Heart left ventricle (tissue), 16 donors: ENCODE results near the gene PIMREG. TPM values are rescaled to one million over a fixed set of nuclear protein-coding genes. Genes with fewer than 3 reads are reported as not detected.

Experiments used
- ATAC-seq, 4 donors: fragments of 200-7000 bp; cut with Tn5 transposase; one replicate each; pipeline ENCODE4 v1.9.1; 2020 to 2022; ENCODE audit warnings: moderate library complexity in 4 of 4, mild to moderate bottlenecking in 3 of 4, moderate number of reproducible peaks in 1 of 4
- DNase-seq, 5 donors: peaks; one replicate each; pipeline ENCODE4 v3.0.0-alpha.2; 2020
- H3K27ac ChIP-seq, 12 donors: fragments of 200-600 bp; sonication (generic) in 4 of 12; one replicate each; pipeline versions ENCODE4 v1.5.0 to v1.8.0; 2016 to 2022; ENCODE audit warnings: mild to moderate bottlenecking in 2 of 12
- H3K27me3 ChIP-seq, 9 donors: fragments of 200-600 bp; sonication (generic) in 2 of 9; one replicate each; pipeline versions ENCODE4 v1.5.1 to v1.8.0; 2016 to 2022; ENCODE audit warnings: mild to moderate bottlenecking in 3 of 9
- H3K36me3 ChIP-seq, 9 donors: fragments of 200-600 bp; sonication (generic) in 2 of 9; one replicate each; pipeline versions ENCODE4 v1.5.0 to v1.8.0; 2018 to 2022; ENCODE audit warnings: mild to moderate bottlenecking in 2 of 9
- H3K4me1 ChIP-seq, 12 donors: fragments of 200-600 bp; sonication (generic) in 4 of 12; one replicate each; pipeline versions ENCODE4 v1.5.0 to v1.8.0; 2016 to 2022; ENCODE audit warnings: mild to moderate bottlenecking in 3 of 12
- H3K4me3 ChIP-seq, 12 donors: fragments of 200-600 bp; sonication (generic) in 4 of 12; one replicate each; pipeline versions ENCODE4 v1.5.0 to v1.8.0; 2017 to 2022; ENCODE audit warnings: mild to moderate bottlenecking in 9 of 12, moderate library complexity in 4 of 12
- H3K9me3 ChIP-seq, 12 donors: fragments of 200-600 bp; sonication (generic) in 4 of 12; one replicate each; pipeline versions ENCODE4 v1.5.0 to v1.8.0; 2016 to 2022; ENCODE audit warnings: mild to moderate bottlenecking in 1 of 12
- CTCF ChIP-seq, 12 donors: fragments of 200-600 bp; sonication (generic) in 4 of 12; IDR thresholded peaks; one replicate each; pipeline versions ENCODE4 v1.5.0 to v1.8.0; 2018 to 2022; ENCODE audit warnings: antibody characterized with exemption in 12 of 12, mild to moderate bottlenecking in 5 of 12
- POLR2A ChIP-seq, 2 donors: fragments of 450-650 bp; IDR thresholded peaks; one replicate each; pipeline ENCODE4 v1.6.1; 2017; ENCODE audit warnings: antibody characterized with exemption in 2 of 2, mild to moderate bottlenecking in 2 of 2, moderate library complexity in 2 of 2
- WGBS, 4 donors: extraction: QIAGEN DNeasy Blood & Tissue Kit in 2 of 4; methylation state at CpG; one replicate each; pipeline versions ENCODE4 v1.1.5 to v1.1.7; 2013 to 2018; 5-methylcytosine and 5-hydroxymethylcytosine counted together
- intact Hi-C, 10 donors: fragments of 100-400 bp; cut with DNase I; formaldehyde crosslinking; loops; one replicate each; pipeline versions ENCODE4 v1.11.1 to v1.14.2; 2022
- polyA plus RNA-seq, 2 donors: library from polyadenylated mRNA; stranded (reverse); fragments of 200-250 nt; gene quantifications; one replicate each; pipeline ENCODE4 v1.2.3, GENCODE V29; 2013
- total RNA-seq, 9 donors: library from RNA; depleted of rRNA in 2 of 9; stranded (reverse); fragments of >200 nt in 2 of 9; fragmentation: NEBNext Ultra II Directional in 3 of 9; extraction: Animal tissue kit (Norgen Biotek cat#: 25700) in 3 of 9; gene quantifications; one replicate each; pipeline versions ENCODE4 v1.1.0 to v1.2.4, GENCODE V29; 2016 to 2023
- donor health status: ischemic (EF 13 %, LVEDD 7.1; RV severe dilation, severe dysfunction).
- donor health status: healthy with polysubstance abuse.
- donor health status: DM: no; HTN: yes; CAD: no.
- donor health status: DM: no; HTN: no; CAD: no.
- donor health status: ischemic (EF 25% LVEDD 6.9; RV normal size, moderate dysfunction).
- donor health status: ischemic (EF 25% LVEDD 5.7; RV mildly dilated, moderate dysfunction).
- donor health status: healthy.
- donor health status: DM: yes; HTN: yes; CAD: no.
- donor health status: ischemic (EF 35%, LVEDD 5.7; RV mildly dilated, moderate dysfunction).
- donor health status: nonischemic (EF 11% LVEDD 7.7; RV severe dilation, severe dysfunction).
- donor health status: DM: yes; HTN: yes; CAD: no.
- donor health status: PGD.
- donor health status: ischemic (EF 29% LVEDD 5.4; RV normal size, mild dysfunction).
- donor health status: nonischemic (EF 23%, LVEDD 6.1; RV moderate dilation, normal function).

The PIMREG gene
- total and polyA plus RNA-seq, 11 donors, result 0.21 to 4.6 (median 0.62) TPM; not detected in 5

- TF ChIP-seq CTCF (IDR thresholded peaks at IDR 0.05) (no peak), POLR2A (IDR thresholded peaks at IDR 0.05) (no peak)
- no peaks in the 10 kb centered on the region for H3K36me3 ChIP-seq
- no peak overlapping the region for H3K27ac ChIP-seq
- H3K9me3 ChIP-seq, result no peaks in the 10 kb centered on the region
- 41 to 51% (median 45%) methylated on average over 13 to 15 of the region's 15 CpGs for WGBS, 4 donors
- ATAC-seq, result peak in 3 of 4 donors; percentile 55 to 72 (median 70)
- intact Hi-C loops, result no loop called here
- H3K27me3 ChIP-seq, result peaks cover 0 to 12% (median 3%) of the 10 kb centered on the region in 9 donors
- H3K4me1 ChIP-seq, result peaks cover 0 to 15% (median 7%) of the 10 kb centered on the region in 12 donors
- no peak for DNase-seq
- no peak overlapping the region for H3K4me3 ChIP-seq
Observed at GRCh38 chr17:6496640-6497441, 52.6 kb downstream of the PIMREG start.

GRCh38 chr17:6497496-6498221 is 53.4 kb downstream of the PIMREG start:
- H3K4me1 ChIP-seq, result peaks cover 0 to 15% (median 7%) of the 10 kb centered on the region in 12 donors
- H3K36me3 ChIP-seq, result no peaks in the 10 kb centered on the region
- H3K27me3 ChIP-seq, result peaks cover 0 to 12% (median 3%) of the 10 kb centered on the region in 9 donors
- ATAC-seq (no peak), DNase-seq (no peak)
- no peaks in the 10 kb centered on the region for H3K9me3 ChIP-seq
- TF ChIP-seq POLR2A (IDR thresholded peaks at IDR 0.05), result no peak
- TF ChIP-seq CTCF (IDR thresholded peaks at IDR 0.05), result no peak
- H3K4me3 ChIP-seq, result no peak overlapping the region
- no peak overlapping the region for H3K27ac ChIP-seq
- intact Hi-C loops, result no loop called here
- 29 to 47% (median 42%) methylated on average over 10 to 17 of the region's 17 CpGs for WGBS, 4 donors

- peaks cover 0 to 12% (median 3%) of the 10 kb centered on the region in 9 donors for H3K27me3 ChIP-seq
- no peaks in the 10 kb centered on the region for H3K36me3 ChIP-seq
- H3K4me1 ChIP-seq, result peaks cover 0 to 15% (median 7%) of the 10 kb centered on the region in 12 donors
- TF ChIP-seq POLR2A (IDR thresholded peaks at IDR 0.05) (no peak), CTCF (IDR thresholded peaks at IDR 0.05) (no peak)
- intact Hi-C loops, result no loop called here
- H3K9me3 ChIP-seq, result no peaks in the 10 kb centered on the region
- DNase-seq (no peak), ATAC-seq (no peak)
- no peak overlapping the region for H3K27ac ChIP-seq
- WGBS, 4 donors, result 74 to 79% (median 77%) methylated on average over 7 of the region's 7 CpGs
- no peak overlapping the region for H3K4me3 ChIP-seq
Observed at GRCh38 chr17:6498356-6498755, 54.1 kb downstream of the PIMREG start.

- WGBS, 4 donors, result 89 to 95% (median 94%) methylated on average over 9 to 10 of the region's 10 CpGs
- Histone ChIP-seq H3K4me3 (no peak overlapping the region), H3K4me1 (peaks cover 0 to 15% (median 7%) of the 10 kb centered on the region in 12 donors), H3K27ac (no peak overlapping the region), H3K27me3 (peaks cover 0 to 12% (median 3%) of the 10 kb centered on the region in 9 donors), H3K36me3 (no peaks in the 10 kb centered on the region), H3K9me3 (no peaks in the 10 kb centered on the region)
- DNase-seq (no peak), ATAC-seq (no peak)
- intact Hi-C loops, result no loop called here
- no peak for TF ChIP-seq CTCF (IDR thresholded peaks at IDR 0.05)
- TF ChIP-seq POLR2A (IDR thresholded peaks at IDR 0.05), result no peak
Observed at GRCh38 chr17:6498901-6499540, 54.8 kb downstream of the PIMREG start.
